Measurements from ENCODE around the gene RPLP2. TPM values are rescaled to one million over a fixed set of nuclear protein-coding genes. Genes with fewer than 3 reads are reported as not detected.

The RPLP2 gene
- polyA plus RNA-seq, 1 donor: 1,325 TPM

GRCh38 chr11:853682-854448 lies 44.1 kb downstream of the RPLP2 start:
- no CpG with 5 or more reads among the region's 27 CpGs for WGBS (ENCODE audit: insufficient coverage, low lambda C conversion rate)
- no peak for DNase-seq
- Histone ChIP-seq H3K9me3 (ENCODE audit: control insufficient read depth, low read depth, low read length) (no peaks in the 10 kb centered on the region), H3K27me3 (ENCODE audit: control insufficient read depth, insufficient read depth, low read length) (peaks cover 27% of the 10 kb centered on the region), H3K4me1 (ENCODE audit: control insufficient read depth, insufficient read depth, low read length) (peaks cover 18% of the 10 kb centered on the region), H3K36me3 (ENCODE audit: control insufficient read depth, insufficient read depth, low read length) (no peaks in the 10 kb centered on the region), H3K4me3 (ENCODE audit: low read length) (no peak overlapping the region), H3K27ac (ENCODE audit: low read length) (no peak overlapping the region)

DNA sequence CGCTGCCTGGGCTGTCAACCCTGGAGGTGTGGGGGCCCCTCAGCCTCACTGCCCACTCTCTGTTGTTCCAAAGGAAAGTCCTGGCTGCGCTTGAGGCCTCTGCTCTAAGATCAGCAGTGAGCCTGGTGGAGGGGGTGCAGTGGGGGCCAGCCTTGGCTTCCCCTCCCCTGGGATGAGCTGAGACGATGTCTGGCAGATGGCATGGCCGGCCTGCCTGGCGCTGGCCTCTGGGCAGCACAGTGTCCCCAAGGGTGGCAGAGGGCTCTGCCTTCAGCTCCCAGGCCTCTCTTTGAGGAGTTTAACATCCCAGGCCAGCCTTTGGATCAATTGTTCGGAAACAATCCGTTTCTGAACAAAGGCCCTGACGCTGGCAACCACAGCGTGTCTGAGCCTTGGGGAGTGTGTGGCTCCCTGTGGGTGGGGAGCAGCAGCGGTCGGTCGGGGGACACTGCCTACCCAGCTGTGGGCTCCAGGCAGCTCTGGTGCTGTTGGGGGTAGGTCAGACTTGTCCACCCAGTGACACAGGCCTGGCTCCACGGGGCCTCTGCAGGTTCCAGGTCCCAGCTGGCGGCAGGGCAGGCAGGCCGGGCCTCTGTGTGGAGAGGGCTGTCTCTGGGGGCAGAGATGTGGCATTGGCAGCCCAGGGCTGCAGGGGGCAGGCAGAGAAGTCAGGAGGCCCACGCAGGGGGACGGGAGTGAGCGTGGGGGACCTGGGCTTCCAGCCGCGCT lies 45.0 kb downstream of the RPLP2 start:
- Histone ChIP-seq H3K36me3 (ENCODE audit: control insufficient read depth, insufficient read depth, low read length) (no peaks in the 10 kb centered on the region), H3K4me1 (ENCODE audit: control insufficient read depth, insufficient read depth, low read length) (peaks cover 17% of the 10 kb centered on the region), H3K4me3 (ENCODE audit: low read length) (no peak overlapping the region), H3K27me3 (ENCODE audit: control insufficient read depth, insufficient read depth, low read length) (peaks cover 21% of the 10 kb centered on the region), H3K9me3 (ENCODE audit: control insufficient read depth, low read depth, low read length) (no peaks in the 10 kb centered on the region), H3K27ac (ENCODE audit: low read length) (no peak overlapping the region)
- WGBS (ENCODE audit: insufficient coverage, low lambda C conversion rate): no CpG with 5 or more reads among the region's 20 CpGs
- no peak for DNase-seq

GRCh38 chr11:855330-855674 lies 45.5 kb downstream of the RPLP2 start:
- peaks cover 18% of the 10 kb centered on the region for H3K27me3 ChIP-seq (ENCODE audit: control insufficient read depth, insufficient read depth, low read length)
- no peak for DNase-seq
- no peaks in the 10 kb centered on the region for H3K9me3 ChIP-seq (ENCODE audit: control insufficient read depth, low read depth, low read length)
- no CpG with 5 or more reads among the region's 7 CpGs for WGBS (ENCODE audit: insufficient coverage, low lambda C conversion rate)
- no peak overlapping the region for H3K4me3 ChIP-seq (ENCODE audit: low read length)
- H3K36me3 ChIP-seq (ENCODE audit: control insufficient read depth, insufficient read depth, low read length): no peaks in the 10 kb centered on the region
- no peak overlapping the region for H3K27ac ChIP-seq (ENCODE audit: low read length)
- peaks cover 20% of the 10 kb centered on the region for H3K4me1 ChIP-seq (ENCODE audit: control insufficient read depth, insufficient read depth, low read length)

- peaks cover 13% of the 10 kb centered on the region for H3K27me3 ChIP-seq (ENCODE audit: control insufficient read depth, insufficient read depth, low read length)
- H3K36me3 ChIP-seq (ENCODE audit: control insufficient read depth, insufficient read depth, low read length): no peaks in the 10 kb centered on the region
- no peak for DNase-seq
- no peak overlapping the region for H3K4me3 ChIP-seq (ENCODE audit: low read length)
- no CpG with 5 or more reads among the region's 12 CpGs for WGBS (ENCODE audit: insufficient coverage, low lambda C conversion rate)
- peaks cover 17% of the 10 kb centered on the region for H3K4me1 ChIP-seq (ENCODE audit: control insufficient read depth, insufficient read depth, low read length)
- H3K9me3 ChIP-seq (ENCODE audit: control insufficient read depth, low read depth, low read length): no peaks in the 10 kb centered on the region
- H3K27ac ChIP-seq (ENCODE audit: low read length): no peak overlapping the region
Observed at GRCh38 chr11:855796-856195, 46.0 kb downstream of the RPLP2 start.

DNA sequence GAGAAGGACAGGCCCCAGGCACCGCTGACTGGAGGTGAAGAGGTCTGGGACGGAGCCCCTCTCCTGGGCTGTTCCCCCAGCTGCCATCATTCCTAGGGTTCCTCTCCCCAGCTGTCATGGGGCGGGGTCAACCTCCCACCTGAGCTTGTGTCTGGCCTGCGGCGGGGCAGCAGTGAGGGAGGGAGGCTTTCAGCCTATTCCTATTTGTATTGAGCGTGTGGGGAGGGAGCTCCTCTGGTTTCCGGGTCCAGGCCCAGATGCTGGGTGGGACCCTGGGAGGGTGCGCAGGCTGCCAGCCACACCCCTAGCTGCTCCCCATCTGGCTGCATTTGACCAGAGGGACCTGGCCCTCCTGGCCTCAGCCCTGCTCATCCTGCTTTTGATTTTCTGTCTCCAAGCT lies 46.6 kb downstream of the RPLP2 start:
- Histone ChIP-seq H3K27me3 (ENCODE audit: control insufficient read depth, insufficient read depth, low read length) (peaks cover 7% of the 10 kb centered on the region), H3K4me3 (ENCODE audit: low read length) (no peak overlapping the region), H3K36me3 (ENCODE audit: control insufficient read depth, insufficient read depth, low read length) (no peaks in the 10 kb centered on the region), H3K27ac (ENCODE audit: low read length) (no peak overlapping the region), H3K4me1 (ENCODE audit: control insufficient read depth, insufficient read depth, low read length) (peaks cover 17% of the 10 kb centered on the region), H3K9me3 (ENCODE audit: control insufficient read depth, low read depth, low read length) (no peaks in the 10 kb centered on the region)
- DNase-seq: no peak
- no CpG with 5 or more reads among the region's 8 CpGs for WGBS (ENCODE audit: insufficient coverage, low lambda C conversion rate)

- no peak overlapping the region for H3K27ac ChIP-seq (ENCODE audit: low read length)
- no peaks in the 10 kb centered on the region for H3K9me3 ChIP-seq (ENCODE audit: control insufficient read depth, low read depth, low read length)
- WGBS (ENCODE audit: insufficient coverage, low lambda C conversion rate): 100% methylated on average over 1 of the region's 27 CpGs
- no peak overlapping the region for H3K4me3 ChIP-seq (ENCODE audit: low read length)
- no peaks in the 10 kb centered on the region for H3K36me3 ChIP-seq (ENCODE audit: control insufficient read depth, insufficient read depth, low read length)
- H3K27me3 ChIP-seq (ENCODE audit: control insufficient read depth, insufficient read depth, low read length): no peaks in the 10 kb centered on the region
- DNase-seq: no peak
- peaks cover 32% of the 10 kb centered on the region for H3K4me1 ChIP-seq (ENCODE audit: control insufficient read depth, insufficient read depth, low read length)
Observed at GRCh38 chr11:858053-858761, 48.4 kb downstream of the RPLP2 start.

- peaks cover 38% of the 10 kb centered on the region for H3K4me1 ChIP-seq (ENCODE audit: control insufficient read depth, insufficient read depth, low read length)
- H3K27me3 ChIP-seq (ENCODE audit: control insufficient read depth, insufficient read depth, low read length): no peaks in the 10 kb centered on the region
- no peaks in the 10 kb centered on the region for H3K36me3 ChIP-seq (ENCODE audit: control insufficient read depth, insufficient read depth, low read length)
- H3K9me3 ChIP-seq (ENCODE audit: control insufficient read depth, low read depth, low read length): no peaks in the 10 kb centered on the region
- H3K4me3 ChIP-seq (ENCODE audit: low read length): no peak overlapping the region
- H3K27ac ChIP-seq (ENCODE audit: low read length): no peak overlapping the region
- DNase-seq: no peak
- no CpG with 5 or more reads among the region's 37 CpGs for WGBS (ENCODE audit: insufficient coverage, low lambda C conversion rate)
Observed at GRCh38 chr11:858762-859339, 49.1 kb downstream of the RPLP2 start.

GRCh38 chr11:859394-860131 lies 49.8 kb downstream of the RPLP2 start:
- DNase-seq: peak; percentile 76 to 77
- no peaks in the 10 kb centered on the region for H3K36me3 ChIP-seq (ENCODE audit: control insufficient read depth, insufficient read depth, low read length)
- H3K4me3 ChIP-seq (ENCODE audit: low read length): peak overlapping the region; percentile 18
- no peaks in the 10 kb centered on the region for H3K9me3 ChIP-seq (ENCODE audit: control insufficient read depth, low read depth, low read length)
- peaks cover 42% of the 10 kb centered on the region for H3K4me1 ChIP-seq (ENCODE audit: control insufficient read depth, insufficient read depth, low read length)
- no peak overlapping the region for H3K27ac ChIP-seq (ENCODE audit: low read length)
- H3K27me3 ChIP-seq (ENCODE audit: control insufficient read depth, insufficient read depth, low read length): no peaks in the 10 kb centered on the region
- no CpG with 5 or more reads among the region's 31 CpGs for WGBS (ENCODE audit: insufficient coverage, low lambda C conversion rate)

- Histone ChIP-seq H3K36me3 (ENCODE audit: control insufficient read depth, insufficient read depth, low read length) (no peaks in the 10 kb centered on the region), H3K27me3 (ENCODE audit: control insufficient read depth, insufficient read depth, low read length) (no peaks in the 10 kb centered on the region), H3K27ac (ENCODE audit: low read length) (no peak overlapping the region), H3K9me3 (ENCODE audit: control insufficient read depth, low read depth, low read length) (peaks cover 2% of the 10 kb centered on the region), H3K4me3 (ENCODE audit: low read length) (no peak overlapping the region), H3K4me1 (ENCODE audit: control insufficient read depth, insufficient read depth, low read length) (peaks cover 42% of the 10 kb centered on the region)
- no CpG with 5 or more reads among the region's 21 CpGs for WGBS (ENCODE audit: insufficient coverage, low lambda C conversion rate)
- no peak for DNase-seq
Observed at GRCh38 chr11:860234-861104, 50.7 kb downstream of the RPLP2 start.

All from large intestine (tissue), 3 donors.